ENCODE measurements around the gene PRR23B. TPM values are rescaled to one million over a fixed set of nuclear protein-coding genes. Genes with fewer than 3 reads are reported as not detected.

PRR23B gene
- total RNA-seq, 1 donor: not detected

DNA sequence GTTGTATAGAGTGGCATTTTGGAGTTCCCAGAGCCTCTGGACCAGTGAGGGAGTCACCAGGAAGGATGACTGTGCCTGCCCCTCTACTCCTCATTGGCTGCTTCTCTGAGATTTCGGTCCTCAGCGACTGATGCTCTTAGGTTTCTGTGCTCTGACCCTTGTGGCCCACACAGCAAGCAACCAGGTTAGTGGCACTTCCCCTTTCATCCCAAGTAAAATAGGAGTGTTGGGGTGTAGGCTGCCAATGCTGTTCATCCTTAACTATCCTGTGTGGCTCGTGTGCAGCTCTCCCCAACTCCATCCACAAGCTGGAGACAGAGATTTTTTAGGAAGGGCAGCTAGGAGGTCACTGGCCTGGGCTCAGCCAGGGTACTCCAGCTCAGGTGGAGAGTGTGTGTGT, 35.9 kb downstream of the PRR23B start:
- no peak overlapping the region for H3K4me2 ChIP-seq (ENCODE audit: insufficient read depth, low read length)
- peaks cover 10% of the 10 kb centered on the region for H3K27me3 ChIP-seq (ENCODE audit: insufficient read depth, low read length)
- H2AFZ ChIP-seq (ENCODE audit: low read length): no peak overlapping the region
- H3K4me1 ChIP-seq (ENCODE audit: insufficient read depth, low read length): no peaks in the 10 kb centered on the region
- TF ChIP-seq, protein P1, sequence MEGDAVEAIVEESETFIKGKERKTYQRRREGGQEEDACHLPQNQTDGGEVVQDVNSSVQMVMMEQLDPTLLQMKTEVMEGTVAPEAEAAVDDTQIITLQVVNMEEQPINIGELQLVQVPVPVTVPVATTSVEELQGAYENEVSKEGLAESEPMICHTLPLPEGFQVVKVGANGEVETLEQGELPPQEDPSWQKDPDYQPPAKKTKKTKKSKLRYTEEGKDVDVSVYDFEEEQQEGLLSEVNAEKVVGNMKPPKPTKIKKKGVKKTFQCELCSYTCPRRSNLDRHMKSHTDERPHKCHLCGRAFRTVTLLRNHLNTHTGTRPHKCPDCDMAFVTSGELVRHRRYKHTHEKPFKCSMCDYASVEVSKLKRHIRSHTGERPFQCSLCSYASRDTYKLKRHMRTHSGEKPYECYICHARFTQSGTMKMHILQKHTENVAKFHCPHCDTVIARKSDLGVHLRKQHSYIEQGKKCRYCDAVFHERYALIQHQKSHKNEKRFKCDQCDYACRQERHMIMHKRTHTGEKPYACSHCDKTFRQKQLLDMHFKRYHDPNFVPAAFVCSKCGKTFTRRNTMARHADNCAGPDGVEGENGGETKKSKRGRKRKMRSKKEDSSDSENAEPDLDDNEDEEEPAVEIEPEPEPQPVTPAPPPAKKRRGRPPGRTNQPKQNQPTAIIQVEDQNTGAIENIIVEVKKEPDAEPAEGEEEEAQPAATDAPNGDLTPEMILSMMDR (IDR thresholded peaks at IDR 0.05; ENCODE audit: extremely low read depth, low read depth, low read length): no peak
- H3K4me3 ChIP-seq (ENCODE audit: insufficient read depth, low read length): no peak overlapping the region
- DNase-seq (ENCODE audit: insufficient read length, low spot score, missing footprints): no peak
- no peaks in the 10 kb centered on the region for H3K79me2 ChIP-seq (ENCODE audit: insufficient read depth, low read length)
- H3K27ac ChIP-seq (ENCODE audit: low read depth, low read length): no peak overlapping the region
- no peaks in the 10 kb centered on the region for H4K20me1 ChIP-seq (ENCODE audit: insufficient read depth, low read length)
- no peaks in the 10 kb centered on the region for H3K9me3 ChIP-seq (ENCODE audit: low read depth, low read length)
- H3K36me3 ChIP-seq (ENCODE audit: insufficient read depth, low read length): no peaks in the 10 kb centered on the region

DNA sequence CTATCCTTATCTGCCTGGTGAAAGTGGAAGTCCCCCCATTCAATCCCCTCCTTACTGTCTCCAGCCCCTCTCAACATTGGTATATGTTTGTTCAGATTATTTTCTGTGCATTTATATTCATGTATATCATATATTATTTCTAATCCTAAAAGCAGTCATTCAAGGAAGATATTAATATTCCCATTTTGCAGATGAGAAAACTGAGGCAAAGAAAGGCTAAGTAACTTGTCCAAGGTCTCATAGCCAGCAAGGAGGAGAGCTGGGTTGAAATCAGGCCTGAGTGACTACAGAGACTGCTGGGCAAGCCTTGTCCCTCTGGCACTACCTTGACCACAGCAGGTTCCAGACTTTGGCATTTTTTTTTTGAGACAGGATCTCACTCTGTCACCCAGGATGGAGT, 44.7 kb downstream of the PRR23B start:
- no peak for DNase-seq (ENCODE audit: insufficient read length, low spot score, missing footprints)
- peaks cover 5% of the 10 kb centered on the region for H3K27me3 ChIP-seq (ENCODE audit: insufficient read depth, low read length)
- no peaks in the 10 kb centered on the region for H3K36me3 ChIP-seq (ENCODE audit: insufficient read depth, low read length)

DNA sequence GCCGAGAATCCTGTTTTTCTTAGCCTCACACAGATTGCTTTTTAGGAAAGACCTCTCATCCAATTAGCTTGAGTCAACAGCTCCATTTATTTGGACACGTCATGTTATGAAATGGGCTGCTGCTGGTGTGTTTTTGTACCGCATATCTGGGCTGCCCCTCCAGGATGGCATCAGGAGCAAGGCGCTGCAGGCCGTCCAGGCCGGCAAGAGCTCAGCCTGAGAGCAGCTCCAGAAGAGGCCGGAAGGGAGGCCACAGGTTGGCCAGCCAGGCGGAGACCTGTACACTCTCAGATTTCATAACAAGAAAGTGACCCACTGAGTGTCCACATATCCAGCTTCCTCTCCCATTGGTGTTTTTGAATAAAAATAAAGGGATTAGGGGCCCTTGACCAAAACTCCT, 45.4 kb downstream of the PRR23B start:
- TF ChIP-seq, protein P1 (IDR thresholded peaks at IDR 0.05; ENCODE audit: extremely low read depth, low read depth, low read length): no peak
- H3K27ac ChIP-seq (ENCODE audit: low read depth, low read length): no peak overlapping the region
- H2AFZ ChIP-seq (ENCODE audit: low read length): no peak overlapping the region
- H3K36me3 ChIP-seq (ENCODE audit: insufficient read depth, low read length): no peaks in the 10 kb centered on the region
- no peaks in the 10 kb centered on the region for H4K20me1 ChIP-seq (ENCODE audit: insufficient read depth, low read length)
- no peak overlapping the region for H3K4me2 ChIP-seq (ENCODE audit: insufficient read depth, low read length)
- H3K4me3 ChIP-seq (ENCODE audit: insufficient read depth, low read length): no peak overlapping the region
- no peaks in the 10 kb centered on the region for H3K4me1 ChIP-seq (ENCODE audit: insufficient read depth, low read length)
- DNase-seq (ENCODE audit: insufficient read length, low spot score, missing footprints): no peak
- no peaks in the 10 kb centered on the region for H3K79me2 ChIP-seq (ENCODE audit: insufficient read depth, low read length)
- H3K9me3 ChIP-seq (ENCODE audit: low read depth, low read length): no peaks in the 10 kb centered on the region
- peaks cover 3% of the 10 kb centered on the region for H3K27me3 ChIP-seq (ENCODE audit: insufficient read depth, low read length)

More for the DNA sequence above, 44.7 kb downstream of the PRR23B start:
- H2AFZ ChIP-seq (ENCODE audit: low read length): no peak overlapping the region
- no peaks in the 10 kb centered on the region for H3K79me2 ChIP-seq (ENCODE audit: insufficient read depth, low read length)
- H3K9me3 ChIP-seq (ENCODE audit: low read depth, low read length): no peaks in the 10 kb centered on the region
- TF ChIP-seq, protein P1 (IDR thresholded peaks at IDR 0.05; ENCODE audit: extremely low read depth, low read depth, low read length): no peak
- H3K4me1 ChIP-seq (ENCODE audit: insufficient read depth, low read length): no peaks in the 10 kb centered on the region
- no peak overlapping the region for H3K4me3 ChIP-seq (ENCODE audit: insufficient read depth, low read length)
- H3K27ac ChIP-seq (ENCODE audit: low read depth, low read length): no peak overlapping the region
- no peak overlapping the region for H3K4me2 ChIP-seq (ENCODE audit: insufficient read depth, low read length)
- H4K20me1 ChIP-seq (ENCODE audit: insufficient read depth, low read length): no peaks in the 10 kb centered on the region

DNA sequence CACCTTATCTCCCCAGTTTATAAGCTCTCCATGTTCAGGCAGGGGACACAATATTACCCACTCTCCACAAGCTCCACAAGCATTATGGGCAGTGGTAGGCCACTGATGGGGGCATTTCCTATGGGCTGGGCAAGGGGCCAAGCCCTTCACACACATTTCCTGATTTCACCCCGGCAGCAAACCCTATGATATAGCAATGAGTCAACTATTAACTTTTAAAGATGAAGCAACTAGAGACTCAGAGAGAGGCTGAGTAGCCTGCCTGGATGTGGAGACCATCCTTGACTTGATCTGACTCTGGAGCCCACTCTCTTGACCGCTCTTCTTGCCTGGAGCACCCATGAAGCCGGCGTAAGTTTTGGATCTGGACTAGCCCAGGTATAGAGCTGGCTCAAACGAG, 46.3 kb downstream of the PRR23B start:
- H3K27me3 ChIP-seq (ENCODE audit: insufficient read depth, low read length): peaks cover 3% of the 10 kb centered on the region
- no peaks in the 10 kb centered on the region for H3K79me2 ChIP-seq (ENCODE audit: insufficient read depth, low read length)
- no peak overlapping the region for H3K27ac ChIP-seq (ENCODE audit: low read depth, low read length)
- no peak overlapping the region for H3K4me3 ChIP-seq (ENCODE audit: insufficient read depth, low read length)
- no peaks in the 10 kb centered on the region for H3K4me1 ChIP-seq (ENCODE audit: insufficient read depth, low read length)
- no peak for DNase-seq (ENCODE audit: insufficient read length, low spot score, missing footprints)
- H4K20me1 ChIP-seq (ENCODE audit: insufficient read depth, low read length): no peaks in the 10 kb centered on the region
- TF ChIP-seq, protein P1 (IDR thresholded peaks at IDR 0.05; ENCODE audit: extremely low read depth, low read depth, low read length): no peak
- H3K4me2 ChIP-seq (ENCODE audit: insufficient read depth, low read length): no peak overlapping the region
- H2AFZ ChIP-seq (ENCODE audit: low read length): no peak overlapping the region
- no peaks in the 10 kb centered on the region for H3K36me3 ChIP-seq (ENCODE audit: insufficient read depth, low read length)
- H3K9me3 ChIP-seq (ENCODE audit: low read depth, low read length): no peaks in the 10 kb centered on the region

Measured in osteoblast (primary cell).